ENCODE results near the gene IL23R.

DNA sequence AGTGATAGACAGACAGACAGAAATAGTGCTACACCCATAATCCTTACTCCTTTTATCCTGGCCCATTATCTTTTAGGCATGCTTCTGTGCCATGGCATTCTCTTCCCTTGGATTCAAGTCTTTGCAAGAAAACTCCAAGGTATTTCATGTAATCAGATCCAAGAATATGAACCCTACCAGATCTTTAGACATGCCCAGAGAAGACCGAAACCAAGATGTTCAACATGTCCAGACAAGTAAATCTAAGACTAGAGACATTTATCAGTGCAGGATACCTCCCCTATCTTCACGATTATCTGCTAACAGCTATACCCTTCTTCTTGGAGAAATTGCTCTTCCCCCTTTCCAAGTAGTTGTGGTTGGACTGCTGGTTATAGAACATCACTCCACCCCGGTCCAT is 19.7 kb upstream of the IL23R start:
- TF ChIP-seq, protein P1, sequence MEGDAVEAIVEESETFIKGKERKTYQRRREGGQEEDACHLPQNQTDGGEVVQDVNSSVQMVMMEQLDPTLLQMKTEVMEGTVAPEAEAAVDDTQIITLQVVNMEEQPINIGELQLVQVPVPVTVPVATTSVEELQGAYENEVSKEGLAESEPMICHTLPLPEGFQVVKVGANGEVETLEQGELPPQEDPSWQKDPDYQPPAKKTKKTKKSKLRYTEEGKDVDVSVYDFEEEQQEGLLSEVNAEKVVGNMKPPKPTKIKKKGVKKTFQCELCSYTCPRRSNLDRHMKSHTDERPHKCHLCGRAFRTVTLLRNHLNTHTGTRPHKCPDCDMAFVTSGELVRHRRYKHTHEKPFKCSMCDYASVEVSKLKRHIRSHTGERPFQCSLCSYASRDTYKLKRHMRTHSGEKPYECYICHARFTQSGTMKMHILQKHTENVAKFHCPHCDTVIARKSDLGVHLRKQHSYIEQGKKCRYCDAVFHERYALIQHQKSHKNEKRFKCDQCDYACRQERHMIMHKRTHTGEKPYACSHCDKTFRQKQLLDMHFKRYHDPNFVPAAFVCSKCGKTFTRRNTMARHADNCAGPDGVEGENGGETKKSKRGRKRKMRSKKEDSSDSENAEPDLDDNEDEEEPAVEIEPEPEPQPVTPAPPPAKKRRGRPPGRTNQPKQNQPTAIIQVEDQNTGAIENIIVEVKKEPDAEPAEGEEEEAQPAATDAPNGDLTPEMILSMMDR (IDR thresholded peaks at IDR 0.05; ENCODE audit: low read depth, low read length, missing input control) = no peak
- TF ChIP-seq RAD21 (IDR thresholded peaks at IDR 0.05) (no peak), TAF1 (conservative IDR thresholded peaks at IDR 0.05) (no peak)

Measured in liver (tissue), 3 donors.